Measurements from ENCODE around the gene OR8J3.

DNA sequence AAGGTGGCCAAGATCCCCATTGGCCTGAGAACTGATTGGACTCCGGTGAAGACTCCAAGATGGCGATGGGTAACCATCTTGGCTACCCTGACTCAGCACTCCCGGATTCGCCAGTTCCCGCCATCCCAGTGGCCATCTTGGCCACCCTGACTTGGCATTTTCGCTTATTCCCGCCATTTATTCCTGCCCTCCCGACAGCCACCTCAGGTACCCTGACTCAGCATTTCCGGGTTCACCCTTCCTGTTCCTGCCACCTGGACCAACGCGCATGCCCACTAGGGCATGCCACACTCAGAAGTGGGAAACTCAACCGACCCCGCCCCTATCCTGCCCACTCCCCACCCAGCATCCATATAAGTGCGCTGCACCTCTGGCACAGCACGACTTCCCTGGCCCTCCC, 12.3 kb upstream of the OR8J3 start:
- no peak for TF ChIP-seq ZNF333 (CRISPR knock-in tag; IDR thresholded peaks at IDR 0.05; ENCODE audit: borderline replicate concordance)
- TF ChIP-seq, protein P1, sequence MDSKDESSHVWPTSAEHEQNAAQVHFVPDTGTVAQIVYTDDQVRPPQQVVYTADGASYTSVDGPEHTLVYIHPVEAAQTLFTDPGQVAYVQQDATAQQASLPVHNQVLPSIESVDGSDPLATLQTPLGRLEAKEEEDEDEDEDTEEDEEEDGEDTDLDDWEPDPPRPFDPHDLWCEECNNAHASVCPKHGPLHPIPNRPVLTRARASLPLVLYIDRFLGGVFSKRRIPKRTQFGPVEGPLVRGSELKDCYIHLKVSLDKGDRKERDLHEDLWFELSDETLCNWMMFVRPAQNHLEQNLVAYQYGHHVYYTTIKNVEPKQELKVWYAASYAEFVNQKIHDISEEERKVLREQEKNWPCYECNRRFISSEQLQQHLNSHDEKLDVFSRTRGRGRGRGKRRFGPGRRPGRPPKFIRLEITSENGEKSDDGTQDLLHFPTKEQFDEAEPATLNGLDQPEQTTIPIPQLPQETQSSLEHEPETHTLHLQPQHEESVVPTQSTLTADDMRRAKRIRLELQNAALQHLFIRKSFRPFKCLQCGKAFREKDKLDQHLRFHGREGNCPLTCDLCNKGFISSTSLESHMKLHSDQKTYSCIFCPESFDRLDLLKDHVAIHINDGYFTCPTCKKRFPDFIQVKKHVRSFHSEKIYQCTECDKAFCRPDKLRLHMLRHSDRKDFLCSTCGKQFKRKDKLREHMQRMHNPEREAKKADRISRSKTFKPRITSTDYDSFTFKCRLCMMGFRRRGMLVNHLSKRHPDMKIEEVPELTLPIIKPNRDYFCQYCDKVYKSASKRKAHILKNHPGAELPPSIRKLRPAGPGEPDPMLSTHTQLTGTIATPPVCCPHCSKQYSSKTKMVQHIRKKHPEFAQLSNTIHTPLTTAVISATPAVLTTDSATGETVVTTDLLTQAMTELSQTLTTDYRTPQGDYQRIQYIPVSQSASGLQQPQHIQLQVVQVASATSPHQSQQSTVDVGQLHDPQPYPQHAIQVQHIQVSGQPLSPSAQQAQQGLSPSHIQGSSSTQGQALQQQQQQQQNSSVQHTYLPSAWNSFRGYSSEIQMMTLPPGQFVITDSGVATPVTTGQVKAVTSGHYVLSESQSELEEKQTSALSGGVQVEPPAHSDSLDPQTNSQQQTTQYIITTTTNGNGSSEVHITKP (CRISPR knock-in tag; IDR thresholded peaks at IDR 0.05; ENCODE audit: low read depth): no peak
- TF ChIP-seq ZZZ3 (CRISPR knock-in tag; IDR thresholded peaks at IDR 0.05; ENCODE audit: borderline replicate concordance): no peak
- TF ChIP-seq, protein P2, sequence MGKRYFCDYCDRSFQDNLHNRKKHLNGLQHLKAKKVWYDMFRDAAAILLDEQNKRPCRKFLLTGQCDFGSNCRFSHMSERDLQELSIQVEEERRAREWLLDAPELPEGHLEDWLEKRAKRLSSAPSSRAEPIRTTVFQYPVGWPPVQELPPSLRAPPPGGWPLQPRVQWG (CRISPR knock-in tag; IDR thresholded peaks at IDR 0.05; ENCODE audit: borderline replicate concordance, low read depth): no peak
- TF ChIP-seq, protein P3, sequence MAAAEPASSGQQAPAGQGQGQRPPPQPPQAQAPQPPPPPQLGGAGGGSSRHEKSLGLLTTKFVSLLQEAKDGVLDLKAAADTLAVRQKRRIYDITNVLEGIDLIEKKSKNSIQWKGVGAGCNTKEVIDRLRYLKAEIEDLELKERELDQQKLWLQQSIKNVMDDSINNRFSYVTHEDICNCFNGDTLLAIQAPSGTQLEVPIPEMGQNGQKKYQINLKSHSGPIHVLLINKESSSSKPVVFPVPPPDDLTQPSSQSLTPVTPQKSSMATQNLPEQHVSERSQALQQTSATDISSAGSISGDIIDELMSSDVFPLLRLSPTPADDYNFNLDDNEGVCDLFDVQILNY (CRISPR knock-in tag; conservative IDR thresholded peaks at IDR 0.05): no peak
- TF ChIP-seq NCOA2 (CRISPR knock-in tag; IDR thresholded peaks at IDR 0.05): no peak
- TF ChIP-seq ARNT (IDR thresholded peaks at IDR 0.05): no peak
- TF ChIP-seq SETDB1 (CRISPR knock-in tag; IDR thresholded peaks at IDR 0.05; ENCODE audit: borderline replicate concordance): no peak
- no peak for TF ChIP-seq MLX (CRISPR knock-in tag; IDR thresholded peaks at IDR 0.05)
- TF ChIP-seq SALL2 (CRISPR knock-in tag; IDR thresholded peaks at IDR 0.05): no peak

All from HepG2 (cell line).